IMR-90 (cell line): ENCODE measurements around the gene TTLL8. TPM values are rescaled to one million over a fixed set of nuclear protein-coding genes. Genes with fewer than 3 reads are reported as not detected.

Experiments used
- ATAC-seq: fragments of 200-7000 bp; cut with Tn5 transposase; 2 replicates; pipeline ENCODE4 v1.9.1; 2020; ENCODE audit warnings: low read depth, mild to moderate bottlenecking, moderate library complexity
- BruUV-seq: library from RNA; stranded (reverse); fragments of 400-500 nt; replicated peaks from 2 replicates; lab custom pipeline; 2021; lab: Mats Ljungman, UMichigan
- CTCF ChIA-PET: fragments of 300-600 bp; formaldehyde crosslinking; extraction: SDS; loops from one replicate; lab custom pipeline; 2021; ENCODE audit warnings: antibody characterized with exemption; lab: Yijun Ruan, JAX
- POLR2A ChIA-PET: fragments of 300-600 bp; sonication (Branson Sonifier 250); formaldehyde crosslinking; loops from one replicate; lab custom pipeline; 2022; ENCODE audit warnings: antibody characterized with exemption; ENCODE audit not compliant: unreplicated experiment; lab: Charles Lee
- DNase-seq: peaks from one replicate; pipeline ENCODE4 v3.0.0; 2013
- H2AFZ ChIP-seq: replicated peaks from 2 replicates; pipeline ENCODE3; 2013; ENCODE audit warnings: low read length, mild to moderate bottlenecking; ENCODE audit not compliant: poor library complexity
- H2AK5ac ChIP-seq: 2 replicates; pipeline ENCODE4 v1.6.1; 2013; ENCODE audit warnings: low read depth, low read length, inconsistent platforms
- H2AK9ac ChIP-seq: replicated peaks from 2 replicates; pipeline ENCODE3; 2013; ENCODE audit warnings: mild to moderate bottlenecking, low read depth, low read length, moderate library complexity; ENCODE audit not compliant: poor library complexity
- H2BK120ac ChIP-seq: 2 replicates; pipeline ENCODE4 v1.6.1; 2013; ENCODE audit warnings: low read depth, low read length, inconsistent platforms
- H2BK15ac ChIP-seq: 3 replicates; pipeline ENCODE4 v1.6.1; 2013; ENCODE audit warnings: low read depth, low read length, inconsistent platforms
- H2BK20ac ChIP-seq: 2 replicates; pipeline ENCODE4 v1.6.1; 2013; ENCODE audit warnings: low read depth, mild to moderate bottlenecking, inconsistent platforms, low read length, moderate library complexity
- H2BK5ac ChIP-seq: 2 replicates; pipeline ENCODE4 v1.6.1; 2013; ENCODE audit warnings: mild to moderate bottlenecking, low read depth, low read length, inconsistent platforms; ENCODE audit not compliant: poor library complexity, severe bottlenecking
- H3K14ac ChIP-seq: replicated peaks from 2 replicates; pipeline ENCODE4 v1.6.1; 2013; ENCODE audit warnings: low read depth, low read length, inconsistent platforms
- H3K18ac ChIP-seq: 2 replicates; pipeline ENCODE4 v1.6.1; 2013; ENCODE audit warnings: low read depth, low read length, control low read depth
- H3K23ac ChIP-seq: 2 replicates; pipeline ENCODE4 v1.6.1; 2013; ENCODE audit warnings: low read depth, low read length, inconsistent platforms
- H3K27ac ChIP-seq: 2 replicates; pipeline ENCODE4 v1.5.1; 2013; ENCODE audit warnings: mild to moderate bottlenecking, control low read depth, low read length; ENCODE audit not compliant: insufficient read depth
- H3K27me3 ChIP-seq: 2 replicates; pipeline ENCODE4 v1.6.1; 2013; ENCODE audit warnings: low read length; ENCODE audit not compliant: control insufficient read depth, insufficient read depth
- H3K36me3 ChIP-seq: 2 replicates; pipeline ENCODE4 v1.6.1; 2013; ENCODE audit warnings: low read length, mixed read lengths; ENCODE audit not compliant: control insufficient read depth, insufficient read depth
- H3K4ac ChIP-seq: 2 replicates; pipeline ENCODE4 v1.6.1; 2013; ENCODE audit warnings: low read depth, low read length, inconsistent platforms
- H3K4me1 ChIP-seq: 2 replicates; pipeline ENCODE4 v1.6.1; 2013; ENCODE audit warnings: low read length, mixed read lengths; ENCODE audit not compliant: control insufficient read depth, insufficient read depth
- H3K4me2 ChIP-seq: 2 replicates; pipeline ENCODE4 v1.6.1; 2013; ENCODE audit warnings: low read depth, mild to moderate bottlenecking, control low read depth, low read length, moderate library complexity
- H3K4me3 ChIP-seq: 2 replicates; pipeline ENCODE4 v1.5.1; 2013; ENCODE audit warnings: low read depth, mild to moderate bottlenecking, control low read depth, low read length, moderate library complexity; ENCODE audit not compliant: insufficient read depth
- H3K56ac ChIP-seq: 2 replicates; pipeline ENCODE4 v1.6.1; 2013; ENCODE audit warnings: low read length, inconsistent platforms; ENCODE audit not compliant: insufficient read depth; ENCODE audit errors: extremely low read depth
- H3K79me1 ChIP-seq, 2 experiments: 2 replicates each; pipeline ENCODE4 v1.6.1; 2013; ENCODE audit warnings: low read length in 2 of 2, inconsistent platforms in 1 of 2, low read depth in 1 of 2
- H3K9ac ChIP-seq: 2 replicates; pipeline ENCODE4 v1.6.1; 2013; ENCODE audit warnings: low read depth, low read length, control low read depth
- H3K9me1 ChIP-seq: 2 replicates; pipeline ENCODE4 v1.6.1; 2013; ENCODE audit warnings: low read length, inconsistent platforms; ENCODE audit not compliant: insufficient read depth
- H3K9me3 ChIP-seq: 2 replicates; pipeline ENCODE4 v1.6.1; 2013; ENCODE audit warnings: low read length; ENCODE audit not compliant: control insufficient read depth, insufficient read depth
- H4K20me1 ChIP-seq: 2 replicates; pipeline ENCODE4 v1.6.1; 2013; ENCODE audit warnings: low read length, inconsistent platforms; ENCODE audit not compliant: insufficient read depth
- H4K5ac ChIP-seq: 2 replicates; pipeline ENCODE4 v1.6.1; 2013; ENCODE audit warnings: mild to moderate bottlenecking, low read depth, low read length, control low read depth
- H4K8ac ChIP-seq, 2 experiments: 2 replicates each; pipeline ENCODE4 v1.6.1; 2013; ENCODE audit warnings: low read depth in 2 of 2, low read length in 2 of 2, control low read depth in 1 of 2, inconsistent platforms in 1 of 2
- H4K91ac ChIP-seq: 2 replicates; pipeline ENCODE4 v1.6.1; 2013; ENCODE audit warnings: low read depth, low read length, inconsistent platforms; ENCODE audit not compliant: insufficient read depth
- BHLHE40 ChIP-seq: fragments of 150-350 bp; IDR thresholded peaks from 2 replicates; pipeline ENCODE4 v1.6.1; 2016; ENCODE audit warnings: mild to moderate bottlenecking, low read depth, low read length
- CEBPB ChIP-seq: IDR thresholded peaks from 2 replicates; pipeline ENCODE4 v1.6.1; 2012; ENCODE audit warnings: low read depth, low read length, improper control_type of control experiment
- CHD1 ChIP-seq: IDR thresholded peaks from 2 replicates; pipeline ENCODE4 v1.6.1; 2012; ENCODE audit warnings: low read depth, low read length, improper control_type of control experiment
- CTCF ChIP-seq: conservative IDR thresholded peaks from 2 replicates; pipeline ENCODE4 v1.5.1; 2012; ENCODE audit warnings: mild to moderate bottlenecking, low read depth, low read length, improper control_type of control experiment
- FOS ChIP-seq: fragments of 150-350 bp; IDR thresholded peaks from 2 replicates; pipeline ENCODE4 v1.6.1; 2016; ENCODE audit warnings: low read depth, low read length
- MAFK ChIP-seq: IDR thresholded peaks from 2 replicates; pipeline ENCODE4 v1.6.1; 2012; ENCODE audit warnings: low read depth, low read length, improper control_type of control experiment
- MAZ ChIP-seq: IDR thresholded peaks from 2 replicates; pipeline ENCODE4 v1.6.1; 2012; ENCODE audit warnings: low read depth, mild to moderate bottlenecking, low read length, improper control_type of control experiment, moderate library complexity, borderline replicate concordance
- MXI1 ChIP-seq: IDR thresholded peaks from 2 replicates; pipeline ENCODE4 v1.6.1; 2012; ENCODE audit warnings: low read depth, mild to moderate bottlenecking, low read length, moderate library complexity, borderline replicate concordance
- NFE2L2 ChIP-seq: fragments of 150-350 bp; IDR thresholded peaks from 2 replicates; pipeline ENCODE4 v1.6.1; 2016; ENCODE audit warnings: low read depth, mild to moderate bottlenecking, low read length
- RAD21 ChIP-seq: IDR thresholded peaks from 2 replicates; pipeline ENCODE4 v1.6.1; 2012; ENCODE audit warnings: low read length, improper control_type of control experiment
- RCOR1 ChIP-seq: IDR thresholded peaks from 2 replicates; pipeline ENCODE4 v1.6.1; 2012; ENCODE audit warnings: mild to moderate bottlenecking, low read length, improper control_type of control experiment; ENCODE audit not compliant: insufficient replicate concordance
- RFX5 ChIP-seq: IDR thresholded peaks from 2 replicates; pipeline ENCODE4 v1.8.0; 2012; ENCODE audit warnings: low read depth, mild to moderate bottlenecking, low read length, moderate library complexity
- SMC3 ChIP-seq: fragments of 150-350 bp; IDR thresholded peaks from 2 replicates; pipeline ENCODE4 v1.6.1; 2016; ENCODE audit warnings: low read depth, mild to moderate bottlenecking, antibody characterized with exemption, low read length, moderate library complexity
- WGBS, 2 experiments: methylation state at CpG; one replicate each; pipeline versions ENCODE4 v1.1.5 to v1.1.7; 2013; ENCODE audit warnings: missing lambda C conversion rate in 2 of 2; ENCODE audit not compliant: insufficient read length in 1 of 2; ENCODE audit errors: extremely low coverage in 2 of 2; 5-methylcytosine and 5-hydroxymethylcytosine counted together
- dilution Hi-C: fragments of 300-500 bp; cut with HindIII; formaldehyde crosslinking; loops from one replicate; pipeline ENCODE4 v1.14.3; 2018; ENCODE audit warnings: low sequenced_read_pairs; ENCODE audit not compliant: unreplicated experiment
- in situ Hi-C: fragments of 300-500 bp; cut with MboI; formaldehyde crosslinking; loops from 3 replicates; pipeline ENCODE4 v1.14.3; 2019; ENCODE audit warnings: low sequenced_read_pairs, inconsistent platforms, mixed read lengths
- intact Hi-C: fragments of 100-400 bp; cut with micrococcal nuclease; formaldehyde crosslinking; loops from 2 replicates; pipeline ENCODE4 v1.10.0; 2022
- polyA plus RNA-seq, 3 experiments: library from polyadenylated mRNA; depleted of rRNA; stranded (reverse); fragments of >200 nt; gene quantifications; 2 replicates each; pipeline ENCODE4 v1.2.3, GENCODE V29; 2012; ENCODE audit warnings: low replicate concordance in 1 of 3
- total RNA-seq: library from RNA; depleted of rRNA; stranded (reverse); fragments of >200 nt; gene quantifications from 2 replicates; pipeline ENCODE4 v1.2.3, GENCODE V29; 2012
- TF ChIP-seq, protein P1 (sequence below): fragments of 150-350 bp; IDR thresholded peaks from 2 replicates; pipeline ENCODE4 v1.6.1; 2017; ENCODE audit warnings: mild to moderate bottlenecking, antibody characterized with exemption, low read length, low read depth

The TTLL8 gene
- total and polyA plus RNA-seq, 2 of the 4 experiments (the other 2 are of a cell fraction) = not detected

- POLR2A ChIA-PET = no interaction called here
- Histone ChIP-seq H3K9me1 (no peaks in the 10 kb centered on the region; the same call in 1 of the 2 replicates), H4K8ac (no peak overlapping the region), H3K9ac (no peak overlapping the region), H4K20me1 (no peaks in the 10 kb centered on the region), H4K5ac (no peak overlapping the region), H3K4me2 (no peak overlapping the region), H2AK5ac (no peak overlapping the region), H2AK9ac (no peak overlapping the region), H2BK20ac (no peak overlapping the region), H2AFZ (no peak overlapping the region), H2BK15ac (no peak overlapping the region), H3K14ac (no peak overlapping the region), H3K27me3 (peaks cover 5% of the 10 kb centered on the region), H3K79me1 (no peaks in the 10 kb centered on the region), H3K9me3 (peaks cover 9% of the 10 kb centered on the region), H3K4me3 (no peak overlapping the region), H3K4me1 (peaks cover 5% of the 10 kb centered on the region; the same call in 1 of the 2 replicates), H3K36me3 (no peaks in the 10 kb centered on the region), H3K23ac (no peak overlapping the region), H3K27ac (no peak overlapping the region), H3K18ac (no peak overlapping the region), H4K91ac (no peak overlapping the region), H3K4ac (no peak overlapping the region), H3K56ac (no peak overlapping the region), H2BK120ac (no peak overlapping the region), H2BK5ac (no peak overlapping the region)
- dilution Hi-C loops (no loop called here), in situ Hi-C loops (no loop called here), intact Hi-C loops (no loop called here)
- CTCF ChIA-PET = no interaction called here
- WGBS, 2 experiments = 80% methylated on average over 1 of the region's 5 CpGs; no CpG with 5 or more reads in 1 of the 2 experiments
- no TSS peak for BruUV-seq
- DNase-seq (no peak), ATAC-seq (no peak)
- TF ChIP-seq CEBPB (no peak), RCOR1 (no peak), SMC3 (no peak), MAZ (no peak), BHLHE40 (no peak), CHD1 (no peak), MXI1 (no peak), CTCF (no peak), RAD21 (no peak), MAFK (no peak), RFX5 (no peak), NFE2L2 (no peak), FOS (no peak)
- TF ChIP-seq, protein P1, sequence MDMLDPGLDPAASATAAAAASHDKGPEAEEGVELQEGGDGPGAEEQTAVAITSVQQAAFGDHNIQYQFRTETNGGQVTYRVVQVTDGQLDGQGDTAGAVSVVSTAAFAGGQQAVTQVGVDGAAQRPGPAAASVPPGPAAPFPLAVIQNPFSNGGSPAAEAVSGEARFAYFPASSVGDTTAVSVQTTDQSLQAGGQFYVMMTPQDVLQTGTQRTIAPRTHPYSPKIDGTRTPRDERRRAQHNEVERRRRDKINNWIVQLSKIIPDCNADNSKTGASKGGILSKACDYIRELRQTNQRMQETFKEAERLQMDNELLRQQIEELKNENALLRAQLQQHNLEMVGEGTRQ = no peak
Observed at GRCh38 chr22:50092342-50092741, 34.2 kb upstream of the TTLL8 start.
